ENCODE data around the gene SLC44A4.

The SLC44A4 gene

GRCh38 chr6:31877125-31877650, 1.6 kb downstream of the SLC44A4 start:
- H3K9me3 ChIP-seq (ENCODE audit: control insufficient read depth, insufficient read depth, low read depth, low read length): no peaks in the 10 kb centered on the region
- ChIA-PET POLR2A (interaction anchor here (0.8 kb wide), 1 partner anchor 50 kb away, joined by 3 read pairs; the partner anchor contains the start of gene HSPA1B), CTCF (interaction anchor here (0.6 kb wide), 2 partner anchors 28 to 64 kb away, joined by 3 read pairs; no protein-coding TSS in a partner anchor)
- TF ChIP-seq ZNF140 (tag by site-specific recombination; IDR thresholded peaks at IDR 0.05): no peak
- peak; percentile 93 for TF ChIP-seq WT1 (tag by site-specific recombination; IDR thresholded peaks at IDR 0.05)
- peak; percentile 99 for TF ChIP-seq KLF17 (tag by site-specific recombination; IDR thresholded peaks at IDR 0.05)
- TF ChIP-seq ZNF132 (tag by site-specific recombination; IDR thresholded peaks at IDR 0.05; ENCODE audit: borderline replicate concordance): no peak
- TF ChIP-seq PATZ1 (tag by site-specific recombination; IDR thresholded peaks at IDR 0.05): 0 out of 2 replicates have a peak, but pooled peaks have one; percentile 48
- no peak overlapping the region for H3K4me3 ChIP-seq (ENCODE audit: low read depth, low read length)
- H3K36me3 ChIP-seq (ENCODE audit: control insufficient read depth in 2 of 2, insufficient read depth in 1 of 2, low read length in 2 of 2): peaks cover 14 to 25% of the 10 kb centered on the region in 2 experiments
- H3K4me1 ChIP-seq (ENCODE audit: control insufficient read depth, insufficient read depth, low read length): no peaks in the 10 kb centered on the region; the same call in 1 of the 2 replicates
- H3K27ac ChIP-seq (ENCODE audit: extremely low read depth, low read depth, low read length): no peak overlapping the region

GRCh38 chr6:31876357-31876756, 2.4 kb downstream of the SLC44A4 start:
- no peak overlapping the region for H3K4me3 ChIP-seq (ENCODE audit: low read depth, low read length)
- TF ChIP-seq ZNF121 (tag by site-specific recombination; IDR thresholded peaks at IDR 0.05): peak; percentile 80
- no peak for TF ChIP-seq ZFP69B (tag by site-specific recombination; IDR thresholded peaks at IDR 0.05)
- TF ChIP-seq ZNF391 (tag by site-specific recombination; IDR thresholded peaks at IDR 0.05; ENCODE audit: borderline replicate concordance, low read depth): no peak
- TF ChIP-seq SETDB1 (IDR thresholded peaks at IDR 0.05; ENCODE audit: insufficient read length, low read length): no peak
- no peaks in the 10 kb centered on the region for H3K9me3 ChIP-seq (ENCODE audit: control insufficient read depth, insufficient read depth, low read depth, low read length)
- peaks cover 7 to 20% of the 10 kb centered on the region in 2 experiments for H3K36me3 ChIP-seq (ENCODE audit: control insufficient read depth in 2 of 2, insufficient read depth in 1 of 2, low read length in 2 of 2)
- ChIA-PET POLR2A (interaction anchor here (1.1 to 2.9 kb wide), 2 partner anchors 12 to 49 kb away, joined by 8 to 10 read pairs; partner anchors contain the start of gene HSPA1B), CTCF (interaction anchor here (0.5 to 3.2 kb wide), 4 partner anchors 12 to 282 kb away, joined by 3 to 19 read pairs (median 5); no protein-coding TSS in a partner anchor)
- no peak overlapping the region for H3K27ac ChIP-seq (ENCODE audit: extremely low read depth, low read depth, low read length)
- H3K4me1 ChIP-seq (ENCODE audit: control insufficient read depth, insufficient read depth, low read length): no peaks in the 10 kb centered on the region; the same call in 1 of the 2 replicates

GRCh38 chr6:31875877-31876276, 2.9 kb downstream of the SLC44A4 start:
- POLR2A ChIA-PET: interaction anchor here (1.1 to 2.9 kb wide), 3 partner anchors 12 to 48 kb away, joined by 6 to 10 read pairs (median 8); partner anchors contain the start of genes HSPA1B and NEU1
- H3K27ac ChIP-seq (ENCODE audit: extremely low read depth, low read depth, low read length): no peak overlapping the region
- H3K36me3 ChIP-seq (ENCODE audit: control insufficient read depth in 2 of 2, insufficient read depth in 1 of 2, low read length in 2 of 2): peaks cover 2 to 15% of the 10 kb centered on the region in 2 experiments
- no peak overlapping the region for H3K4me3 ChIP-seq (ENCODE audit: low read depth, low read length)
- no peaks in the 10 kb centered on the region for H3K9me3 ChIP-seq (ENCODE audit: control insufficient read depth, insufficient read depth, low read depth, low read length)
- H3K4me1 ChIP-seq (ENCODE audit: control insufficient read depth, insufficient read depth, low read length): no peaks in the 10 kb centered on the region; the same call in 1 of the 2 replicates
- CTCF ChIA-PET: interaction anchor here (0.5 to 3.2 kb wide), 3 partner anchors 13 to 282 kb away, joined by 3 to 19 read pairs (median 7); no protein-coding TSS in a partner anchor
- TF ChIP-seq ZFP3 (tag by site-specific recombination; IDR thresholded peaks at IDR 0.05; ENCODE audit: low read depth) (no peak), ZNF214 (tag by site-specific recombination; IDR thresholded peaks at IDR 0.05; ENCODE audit: borderline replicate concordance) (no peak), ZNF658 (tag by site-specific recombination; IDR thresholded peaks at IDR 0.05) (no peak), ZNF639 (tag by site-specific recombination; IDR thresholded peaks at IDR 0.05) (no peak), ZNF324 (tag by site-specific recombination; IDR thresholded peaks at IDR 0.05) (no peak), ZNF610 (tag by site-specific recombination; IDR thresholded peaks at IDR 0.05; ENCODE audit: borderline replicate concordance) (no peak), KLF10 (tag by site-specific recombination; IDR thresholded peaks at IDR 0.05) (no peak)
